GM18505 (cell line): Measurements from ENCODE around the gene ABCC11.

Source experiments
- ATAC-seq: cut with Tn5 transposase; IDR thresholded peaks from one replicate; pipeline ENCODE4 v1.9.1; 2021; ENCODE audit not compliant: unreplicated experiment
- POLR2A ChIP-seq: IDR thresholded peaks from 4 replicates; pipeline ENCODE4 v1.6.1; 2011; ENCODE audit warnings: borderline replicate concordance; ENCODE audit not compliant: insufficient read depth, insufficient read length; ENCODE audit errors: extremely low read depth

ABCC11 gene

DNA sequence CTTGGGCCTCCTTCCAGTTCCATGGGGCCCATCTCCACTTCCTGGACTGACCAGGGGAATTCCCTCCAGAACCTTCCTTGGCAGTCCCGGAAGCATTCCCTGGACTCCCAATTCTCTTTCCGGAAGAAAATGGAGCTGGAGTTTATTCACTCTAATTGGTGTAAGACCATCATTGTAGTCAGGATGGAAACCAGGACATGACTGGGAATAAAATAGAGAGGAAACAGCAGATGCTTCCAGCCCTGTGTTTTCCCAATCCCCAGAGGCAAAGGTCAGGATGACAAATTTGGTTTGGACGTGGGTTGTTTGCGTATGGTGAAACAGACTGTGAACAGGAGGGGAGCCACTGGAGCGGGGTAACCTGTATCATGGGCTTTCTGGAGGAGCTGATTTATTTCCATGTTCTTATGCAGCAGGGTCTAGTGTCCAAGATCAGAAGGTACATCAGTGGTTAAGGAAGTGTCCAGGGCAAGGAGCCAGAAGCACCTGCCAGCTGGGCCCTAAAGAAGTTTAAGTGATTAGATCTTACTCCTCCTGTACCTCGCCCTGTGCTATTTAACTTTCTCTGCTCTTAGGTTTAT, 11.7 kb downstream of the ABCC11 start:
- no peak for TF ChIP-seq POLR2A
- no peak for ATAC-seq

DNA sequence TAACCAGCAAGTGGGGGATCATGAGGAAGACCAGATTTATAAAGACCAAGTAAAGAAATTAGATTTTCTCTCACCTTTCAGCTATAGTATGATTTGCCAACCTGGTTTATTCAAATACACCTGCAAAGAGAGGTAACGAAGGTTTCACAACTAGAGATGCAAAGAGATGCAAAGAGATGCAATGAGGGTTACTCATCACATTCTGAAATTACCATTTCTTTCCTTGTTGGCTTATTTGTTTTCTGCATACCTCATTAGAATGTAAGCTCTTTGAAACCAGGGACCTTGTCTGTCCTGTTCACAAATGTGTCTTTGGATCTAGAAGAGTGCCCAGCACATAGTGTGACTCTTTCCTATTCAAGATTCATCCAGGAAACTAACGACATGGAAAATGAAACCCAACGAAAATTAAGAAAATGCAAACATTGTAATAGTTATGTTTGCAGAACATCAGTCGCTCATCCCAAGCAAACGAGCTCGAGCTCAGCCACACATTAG, 12.2 kb downstream of the ABCC11 start:
- TF ChIP-seq POLR2A, result no peak
- ATAC-seq, result no peak

DNA sequence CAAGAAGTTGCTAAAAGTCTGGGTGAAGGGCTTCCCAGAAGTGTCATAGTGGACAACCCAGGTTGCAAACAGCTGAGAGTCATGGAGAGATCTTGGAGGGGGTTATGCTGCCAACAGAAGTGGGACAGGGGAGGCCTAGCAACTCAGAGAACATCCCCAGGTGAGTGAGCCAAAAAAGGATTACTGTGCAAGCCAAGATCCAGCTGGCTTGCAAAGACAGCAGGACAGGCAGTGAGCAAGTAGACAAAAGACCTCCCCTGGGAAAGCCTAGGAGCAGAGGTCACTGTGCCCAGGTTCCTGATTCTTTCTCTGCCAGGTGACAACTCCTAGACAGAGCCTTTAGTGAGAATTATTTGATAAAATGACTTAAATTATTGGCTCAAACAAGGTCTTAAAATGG, 12.7 kb downstream of the ABCC11 start:
- TF ChIP-seq POLR2A, result no peak
- ATAC-seq, result no peak

DNA sequence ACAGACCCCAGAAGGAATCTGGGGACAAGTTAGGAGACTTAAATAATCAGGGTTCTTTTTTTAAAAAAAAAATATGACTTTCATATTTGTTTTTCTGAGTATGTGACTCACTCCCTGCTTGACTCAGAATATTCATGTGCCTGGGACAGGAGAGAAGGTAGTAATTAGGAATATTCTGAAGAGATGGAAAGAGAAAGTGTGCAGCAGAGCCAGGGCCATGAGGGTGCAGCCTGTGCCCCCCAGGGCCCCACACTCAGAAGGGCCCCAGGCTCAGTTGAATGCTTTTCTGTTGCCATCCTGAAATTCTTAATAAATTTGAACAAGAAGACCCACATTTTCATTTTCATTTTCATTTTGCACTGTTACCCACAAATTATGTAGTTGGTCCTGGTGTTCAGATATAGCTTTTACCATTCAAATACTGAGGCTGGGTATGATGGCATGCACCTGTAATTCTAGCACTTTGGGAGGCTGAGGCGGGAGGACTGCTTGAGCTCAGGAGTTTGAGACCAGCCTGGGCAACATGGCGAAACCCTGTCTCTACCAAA, 14.8 kb downstream of the ABCC11 start:
- no peak for ATAC-seq
- TF ChIP-seq POLR2A, result no peak

DNA sequence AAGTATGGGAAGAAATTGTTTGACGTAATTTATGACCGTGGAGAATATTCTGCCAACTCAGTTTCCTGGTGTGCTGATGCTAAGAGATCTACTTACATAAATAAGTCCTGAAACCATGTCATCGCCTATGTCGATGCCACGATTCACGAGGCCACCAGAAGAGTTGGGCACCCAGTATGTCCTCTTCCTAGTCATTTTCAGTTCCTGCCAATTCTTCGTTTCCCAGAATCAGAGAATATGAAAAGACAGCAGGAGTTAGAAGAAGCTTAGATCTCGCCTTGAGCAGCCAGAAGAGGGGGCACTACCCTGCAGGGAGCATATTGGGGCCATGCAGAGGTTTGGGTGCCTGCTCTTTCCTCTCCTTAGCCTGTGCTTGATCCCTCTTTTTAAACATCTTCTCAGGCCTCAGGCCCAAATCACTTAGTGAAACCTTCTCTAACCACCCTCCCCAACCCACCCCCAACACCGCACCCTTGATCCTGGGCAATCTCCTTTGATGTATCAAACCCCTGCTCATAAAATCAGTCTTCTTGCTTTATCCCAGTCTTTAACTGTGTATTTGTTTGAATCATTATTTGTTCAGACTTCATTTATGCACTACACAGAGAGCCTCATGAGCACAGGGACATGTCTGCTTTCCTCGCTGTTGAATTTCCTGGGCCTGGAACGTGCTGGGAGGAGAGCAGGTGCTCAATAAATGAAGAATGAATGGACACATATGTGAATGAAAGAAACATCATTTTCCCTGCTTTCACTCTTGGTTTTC, 15.4 kb downstream of the ABCC11 start:
- peak; percentile 77 for ATAC-seq
- no peak for TF ChIP-seq POLR2A

DNA sequence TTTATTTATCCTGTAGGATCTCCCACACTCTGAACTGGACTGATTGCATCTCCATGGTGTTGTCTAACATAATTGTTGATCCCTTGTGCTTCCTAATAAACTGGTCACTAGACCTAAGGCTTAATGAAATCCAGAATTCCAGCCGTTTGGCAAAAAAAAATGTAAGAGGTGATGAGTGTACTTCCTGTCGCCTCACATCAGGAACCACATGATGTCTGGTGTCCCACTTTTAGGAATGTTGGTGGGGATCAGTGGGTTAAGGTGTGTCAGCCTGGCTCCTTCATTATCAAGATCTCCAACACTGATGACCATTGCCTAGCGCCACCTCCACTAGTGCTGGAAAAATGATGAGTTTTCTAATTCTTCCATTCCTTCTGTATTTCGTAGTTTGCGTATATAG, 21.9 kb downstream of the ABCC11 start:
- no peak for TF ChIP-seq POLR2A
- no peak for ATAC-seq

DNA sequence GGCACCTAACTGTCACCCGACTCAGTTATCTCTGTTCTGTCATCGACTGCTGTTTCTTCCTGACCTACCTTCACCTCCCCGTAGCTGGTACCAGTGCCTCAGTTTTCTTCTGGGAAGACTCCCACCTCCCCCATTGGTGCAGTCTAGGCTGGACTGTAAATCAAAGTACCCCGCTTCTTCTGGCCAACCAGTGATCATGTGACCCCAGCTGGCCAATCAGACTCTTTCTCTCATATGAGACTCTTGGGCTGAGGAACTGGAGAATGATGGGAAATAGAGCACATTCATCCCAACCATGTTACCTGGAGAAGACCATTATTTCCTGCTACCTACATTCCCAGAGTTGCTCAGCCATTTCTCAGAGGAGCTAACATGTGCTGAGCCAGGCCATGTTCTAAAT, 23.8 kb downstream of the ABCC11 start:
- TF ChIP-seq POLR2A, result no peak

DNA sequence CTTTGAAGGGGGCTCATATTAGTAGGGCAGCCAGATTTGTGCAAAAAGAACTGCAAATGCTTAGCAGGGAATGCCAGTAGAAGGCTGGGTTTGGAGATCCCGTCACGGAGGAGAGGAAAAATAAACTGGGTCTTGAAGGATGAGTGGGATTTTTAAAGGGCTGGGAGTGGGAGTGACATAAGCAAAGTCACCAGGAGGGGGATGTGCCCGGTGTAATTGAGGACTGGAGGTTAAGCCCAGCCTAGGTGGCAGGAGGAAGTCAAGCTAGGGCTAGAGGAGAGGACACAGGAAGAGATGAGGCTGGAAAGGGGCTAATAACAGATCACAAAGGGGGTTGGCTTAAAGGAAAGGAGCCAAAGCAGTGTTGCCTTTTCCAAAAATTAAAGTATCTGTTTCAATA, 26.4 kb downstream of the ABCC11 start:
- no peak for ATAC-seq
- TF ChIP-seq POLR2A, result no peak

More for the DNA sequence above, 23.8 kb downstream of the ABCC11 start:
- no peak for ATAC-seq

DNA sequence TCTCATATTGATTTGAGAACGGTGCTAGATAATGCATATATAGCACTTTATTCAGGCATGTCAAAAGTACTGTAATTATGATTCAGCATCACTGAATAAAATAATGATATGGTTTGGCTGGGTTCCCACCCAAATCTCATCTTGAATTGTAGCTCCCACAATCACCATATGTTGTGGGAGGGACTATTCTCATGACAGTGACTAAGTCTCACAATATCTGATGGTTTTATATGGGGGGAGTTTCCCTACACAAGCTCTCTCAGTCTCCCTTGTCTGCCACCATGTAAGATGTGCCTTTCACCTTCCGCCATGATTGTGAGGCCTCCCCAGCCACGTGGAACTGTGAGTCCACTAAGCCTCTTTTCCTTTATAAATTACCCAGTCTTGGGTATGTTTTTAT, 28.9 kb downstream of the ABCC11 start:
- ATAC-seq, result no peak
- no peak for TF ChIP-seq POLR2A

DNA sequence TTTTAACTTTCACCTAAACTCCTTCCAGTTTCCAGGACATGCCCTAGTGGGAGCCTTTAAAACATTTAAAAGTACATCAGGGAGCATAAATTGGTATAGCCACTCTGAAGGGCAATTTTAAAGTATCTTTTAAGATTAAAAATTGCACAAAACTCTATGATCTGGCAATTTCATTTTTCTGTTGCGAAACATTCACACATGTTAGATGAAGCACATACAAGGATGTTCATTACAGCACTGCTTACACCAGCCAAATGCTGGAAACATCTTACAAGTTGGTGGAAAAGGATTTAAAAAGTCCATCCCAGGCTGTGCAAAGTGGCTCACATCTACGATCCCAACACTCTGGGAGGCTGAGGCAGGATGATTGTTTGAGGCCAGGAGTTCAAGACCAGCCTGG, 29.6 kb downstream of the ABCC11 start:
- no peak for ATAC-seq
- no peak for TF ChIP-seq POLR2A

DNA sequence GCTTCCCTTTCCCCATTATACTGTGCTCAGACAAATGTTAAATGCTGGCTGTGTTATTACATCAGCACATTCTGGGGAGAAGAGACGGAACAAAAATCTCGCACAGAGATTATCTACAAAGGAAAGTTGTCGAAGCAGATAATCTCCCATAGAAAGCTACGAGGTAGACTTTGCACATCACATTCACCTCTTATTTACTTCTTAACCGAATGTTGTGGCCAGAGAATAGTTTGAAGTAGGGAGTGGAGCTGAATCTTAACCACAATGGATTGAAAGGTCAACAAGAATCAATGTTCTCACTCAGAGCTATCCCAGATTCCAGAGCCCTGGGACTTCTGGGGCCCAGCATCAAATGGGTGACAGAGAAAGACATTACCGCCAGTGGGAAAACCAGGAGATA, 31.6 kb downstream of the ABCC11 start:
- ATAC-seq, result no peak
- TF ChIP-seq POLR2A, result no peak

DNA sequence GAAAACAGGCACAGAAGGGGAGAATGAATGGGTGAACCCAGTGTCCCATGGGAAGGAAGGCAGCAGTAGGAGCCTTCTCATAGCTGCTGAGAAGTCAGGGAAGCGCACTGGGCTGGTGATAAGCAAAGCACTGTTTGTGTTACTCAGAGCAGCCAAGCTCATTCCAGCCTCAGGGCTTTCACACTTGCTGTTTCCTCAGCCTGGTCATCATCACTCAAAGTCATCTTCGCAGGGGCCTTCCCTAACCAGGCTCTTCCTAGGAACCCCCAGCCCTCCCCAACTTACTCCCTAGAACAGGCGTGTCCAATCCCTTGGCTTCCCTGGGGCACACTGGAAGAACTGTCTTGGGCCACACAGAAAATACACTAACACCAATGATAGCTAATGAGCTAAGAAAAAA, 35.3 kb downstream of the ABCC11 start:
- no peak for TF ChIP-seq POLR2A
- no peak for ATAC-seq

DNA sequence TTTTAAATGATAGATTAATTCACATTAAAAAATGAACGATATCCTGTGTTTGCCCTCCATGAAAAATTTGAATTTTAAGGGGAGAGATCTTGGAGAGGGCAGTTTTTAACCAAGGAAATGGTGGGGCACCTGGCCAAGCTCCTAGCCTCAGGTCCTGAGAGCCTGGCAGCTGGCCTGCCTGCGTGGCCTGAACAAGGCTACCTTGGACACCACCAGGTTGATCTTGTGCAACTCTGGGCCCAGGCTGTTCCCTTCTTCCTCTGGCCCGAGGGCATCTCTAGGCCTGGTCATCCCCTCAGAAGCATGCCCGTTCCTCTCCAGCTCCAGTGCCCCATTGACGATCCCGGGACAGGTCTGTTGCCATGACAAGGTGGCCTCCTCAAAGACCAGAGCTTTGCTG, 36.6 kb downstream of the ABCC11 start:
- no peak for ATAC-seq
- no peak for TF ChIP-seq POLR2A
